GM12891 (cell line): Measurements from ENCODE around the gene SLC10A7.

Experiments used
- PAX5 ChIP-seq: IDR thresholded peaks from 2 replicates; pipeline ENCODE4 v1.6.1; 2011; ENCODE audit warnings: low read length, moderate library complexity, mild to moderate bottlenecking; ENCODE audit not compliant: insufficient read depth, severe bottlenecking
- POLR2A ChIP-seq: IDR thresholded peaks from 2 replicates; pipeline ENCODE4 v1.6.1; 2011; ENCODE audit warnings: low read depth, low read length, control low read depth
- POLR2AphosphoS5 ChIP-seq: IDR thresholded peaks from 2 replicates; pipeline ENCODE4 v1.6.1; 2011; ENCODE audit warnings: low read depth, low read length, control low read depth
- POU2F2 ChIP-seq: IDR thresholded peaks from 2 replicates; pipeline ENCODE4 v1.6.1; 2011; ENCODE audit warnings: low read depth, mild to moderate bottlenecking, control low read depth, low read length, moderate library complexity
- SPI1 ChIP-seq: IDR thresholded peaks from 2 replicates; pipeline ENCODE4 v1.6.1; 2011; ENCODE audit warnings: low read depth, low read length, control low read depth
- TAF1 ChIP-seq: IDR thresholded peaks from 2 replicates; pipeline ENCODE4 v1.6.1; 2011; ENCODE audit warnings: low read depth, low read length, control low read depth

DNA sequence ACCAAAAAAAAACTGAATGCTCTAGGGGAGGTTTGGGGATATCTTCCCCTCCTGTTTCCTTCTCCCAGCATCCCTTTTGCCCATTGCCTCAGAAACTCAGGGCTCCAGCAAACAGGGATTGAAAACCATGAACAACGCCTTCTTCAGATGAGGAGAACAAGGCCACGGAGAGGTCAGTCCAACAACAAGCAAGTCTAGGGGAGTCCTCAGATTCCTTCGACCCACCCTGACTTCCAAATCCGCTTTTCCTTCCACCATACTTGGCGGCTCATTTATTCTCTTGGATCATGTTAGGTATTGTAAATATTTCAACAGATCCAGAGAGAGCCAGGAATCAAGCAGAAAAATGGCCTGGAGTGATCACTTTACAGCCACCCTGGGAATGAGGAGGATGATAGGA is 285.5 kb downstream of the SLC10A7 start:
- TF ChIP-seq POLR2A (no peak), POLR2AphosphoS5 (no peak), TAF1 (no peak), PAX5 (no peak), POU2F2 (no peak), SPI1 (no peak)
